ENCODE measurements around the gene KLHDC3.
"Not testable (repeated sequence)": the region's sequence is repeated elsewhere in the genome, so short reads cannot be mapped to it uniquely, and the experiment has no call there.

The KLHDC3 gene

DNA sequence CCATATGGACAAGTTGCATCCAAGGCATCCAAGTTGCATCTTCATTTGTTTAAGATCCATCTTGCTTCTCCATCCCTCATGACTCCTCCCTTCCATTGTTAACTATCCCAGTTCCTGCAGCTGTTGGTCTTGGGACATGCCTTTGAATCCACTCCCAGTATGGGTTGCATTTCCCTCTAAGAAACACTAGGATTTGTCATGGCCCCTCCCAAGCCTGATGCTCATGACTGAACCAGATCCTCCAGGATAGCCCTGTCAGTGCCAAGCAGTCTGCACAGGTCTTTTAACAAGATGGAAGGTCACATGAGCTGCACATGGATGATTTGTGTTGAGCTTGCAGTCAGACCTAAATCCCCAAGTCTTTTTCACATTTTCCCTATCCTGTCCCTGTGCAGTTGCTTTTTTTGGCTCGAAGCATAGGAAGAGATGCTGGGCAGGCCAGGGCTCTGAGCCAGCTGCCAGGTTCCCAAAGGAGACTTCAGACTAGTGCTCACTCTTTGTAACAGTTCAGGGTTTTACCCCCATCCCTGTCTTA is 25.5 kb upstream of the KLHDC3 start:
- DNase-seq = no peak
- H3K4me3 ChIP-seq (ENCODE audit: insufficient read depth, low read depth, low read length, poor library complexity, severe bottlenecking) = no peak overlapping the region
- H3K36me3 ChIP-seq (ENCODE audit: control insufficient read depth, insufficient read depth, low read length) = peaks cover 27% of the 10 kb centered on the region
- H3K27ac ChIP-seq (ENCODE audit: insufficient read depth, low read length, poor library complexity, severe bottlenecking) = no peak overlapping the region
- H3K27me3 ChIP-seq (replicated peaks; ENCODE audit: control insufficient read depth, insufficient read depth, low read length, poor library complexity, severe bottlenecking) = no peaks in the 10 kb centered on the region
- peaks cover 32% of the 10 kb centered on the region for H3K4me1 ChIP-seq (ENCODE audit: control insufficient read depth, insufficient read depth, low read length, poor library complexity, severe bottlenecking)
- no peaks in the 10 kb centered on the region for H3K9me3 ChIP-seq (ENCODE audit: control insufficient read depth, low read length)

DNA sequence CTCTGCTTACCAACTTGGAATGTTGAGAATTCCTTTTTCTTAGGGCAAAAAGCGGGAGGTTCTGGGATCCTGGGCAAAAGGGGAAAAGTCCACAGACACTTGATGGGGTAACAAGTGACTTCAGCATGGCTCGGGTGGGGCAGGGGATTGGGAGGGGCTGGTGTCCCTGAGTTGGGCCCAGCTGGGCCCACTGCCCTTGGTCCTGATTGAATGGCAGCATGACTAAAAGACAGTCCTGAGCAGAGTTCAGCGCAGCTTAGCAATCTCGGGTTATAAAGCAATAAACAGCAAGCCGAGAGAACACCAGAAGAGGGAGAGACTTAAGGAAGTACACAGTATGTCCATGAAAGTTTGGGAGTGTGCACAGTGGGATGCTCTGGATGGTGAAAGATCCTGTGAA is 24.1 kb upstream of the KLHDC3 start:
- Histone ChIP-seq H3K4me1 (ENCODE audit: control insufficient read depth, insufficient read depth, low read length, poor library complexity, severe bottlenecking) (peaks cover 27% of the 10 kb centered on the region), H3K27ac (ENCODE audit: insufficient read depth, low read length, poor library complexity, severe bottlenecking) (no peak overlapping the region), H3K9me3 (ENCODE audit: control insufficient read depth, low read length) (no peaks in the 10 kb centered on the region), H3K27me3 (replicated peaks; ENCODE audit: control insufficient read depth, insufficient read depth, low read length, poor library complexity, severe bottlenecking) (no peaks in the 10 kb centered on the region), H3K36me3 (ENCODE audit: control insufficient read depth, insufficient read depth, low read length) (peaks cover 31% of the 10 kb centered on the region), H3K4me3 (ENCODE audit: insufficient read depth, low read depth, low read length, poor library complexity, severe bottlenecking) (no peak overlapping the region)
- DNase-seq = no peak

DNA sequence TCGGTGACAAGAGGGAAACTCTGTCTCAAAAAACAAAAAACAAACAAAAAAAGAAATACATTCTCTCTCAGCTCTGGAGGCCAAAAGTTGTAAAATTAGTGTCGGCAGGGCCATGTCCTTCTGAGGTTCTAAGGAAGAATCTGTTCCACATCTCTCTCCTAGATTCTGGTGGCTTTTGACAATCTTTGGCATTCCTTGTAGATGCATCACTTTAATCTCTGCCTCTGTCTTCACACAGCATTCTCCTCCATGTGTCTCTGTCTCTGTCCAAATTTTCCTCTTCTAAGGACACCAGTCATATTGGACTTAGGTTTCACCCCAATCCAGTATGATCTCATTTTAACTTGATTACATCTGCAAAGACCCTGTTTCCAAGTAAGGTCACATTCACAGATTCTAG is 20.6 kb upstream of the KLHDC3 start:
- no peak for DNase-seq
- Histone ChIP-seq H3K4me1 (ENCODE audit: control insufficient read depth, insufficient read depth, low read length, poor library complexity, severe bottlenecking) (no peaks in the 10 kb centered on the region), H3K27me3 (replicated peaks; ENCODE audit: control insufficient read depth, insufficient read depth, low read length, poor library complexity, severe bottlenecking) (no peaks in the 10 kb centered on the region), H3K36me3 (ENCODE audit: control insufficient read depth, insufficient read depth, low read length) (peaks cover 31% of the 10 kb centered on the region), H3K9me3 (ENCODE audit: control insufficient read depth, low read length) (no peaks in the 10 kb centered on the region), H3K27ac (ENCODE audit: insufficient read depth, low read length, poor library complexity, severe bottlenecking) (no peak overlapping the region), H3K4me3 (ENCODE audit: insufficient read depth, low read depth, low read length, poor library complexity, severe bottlenecking) (no peak overlapping the region)

DNA sequence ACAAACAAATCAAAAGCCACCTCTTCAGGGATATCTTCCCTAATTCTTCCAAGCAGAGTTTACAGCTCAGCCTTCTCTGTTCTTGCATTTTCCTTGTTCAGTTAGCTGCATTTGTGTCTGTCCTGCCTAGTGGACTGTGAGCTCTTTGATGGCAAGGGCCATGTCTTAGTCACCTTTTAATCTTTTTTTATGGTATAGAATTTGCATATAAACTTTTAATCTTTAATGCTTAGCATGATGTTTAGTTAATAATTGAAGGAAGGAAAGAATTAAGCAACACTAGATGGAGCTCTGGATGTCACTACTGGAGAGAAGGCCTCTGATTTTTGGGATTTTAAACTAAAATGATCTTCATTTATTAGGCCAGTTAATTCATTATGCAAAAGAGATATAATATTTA is 17.5 kb upstream of the KLHDC3 start:
- DNase-seq = no peak
- Histone ChIP-seq H3K27me3 (replicated peaks; ENCODE audit: control insufficient read depth, insufficient read depth, low read length, poor library complexity, severe bottlenecking) (no peaks in the 10 kb centered on the region), H3K9me3 (ENCODE audit: control insufficient read depth, low read length) (no peaks in the 10 kb centered on the region), H3K4me1 (ENCODE audit: control insufficient read depth, insufficient read depth, low read length, poor library complexity, severe bottlenecking) (no peaks in the 10 kb centered on the region), H3K4me3 (ENCODE audit: insufficient read depth, low read depth, low read length, poor library complexity, severe bottlenecking) (no peak overlapping the region), H3K27ac (ENCODE audit: insufficient read depth, low read length, poor library complexity, severe bottlenecking) (no peak overlapping the region), H3K36me3 (ENCODE audit: control insufficient read depth, insufficient read depth, low read length) (peaks cover 11% of the 10 kb centered on the region)

DNA sequence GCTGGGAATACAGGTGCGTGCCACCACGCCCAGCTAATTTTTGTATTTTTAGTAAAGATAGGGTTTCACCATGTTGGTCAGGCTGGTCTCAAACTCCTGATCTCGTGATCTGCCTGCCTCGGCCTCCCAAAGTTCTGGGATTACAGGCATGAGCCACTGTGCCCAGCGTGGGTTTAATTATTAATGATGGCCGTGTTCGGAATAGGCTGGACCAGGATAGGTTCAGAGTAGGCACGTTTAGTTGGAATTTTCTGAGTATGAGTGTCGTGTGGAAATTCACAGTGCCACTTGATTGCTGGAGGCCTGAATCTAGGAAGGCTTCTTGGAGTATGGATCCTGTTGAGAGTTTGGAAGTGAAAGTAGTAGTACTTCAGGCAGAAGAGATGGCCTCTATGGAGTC is 15.8 kb upstream of the KLHDC3 start:
- not testable (repeated sequence) for DNase-seq; H3K36me3 ChIP-seq (ENCODE audit: control insufficient read depth, insufficient read depth, low read length); H3K27ac ChIP-seq (ENCODE audit: insufficient read depth, low read length, poor library complexity, severe bottlenecking); H3K27me3 ChIP-seq (replicated peaks; ENCODE audit: control insufficient read depth, insufficient read depth, low read length, poor library complexity, severe bottlenecking); H3K4me3 ChIP-seq (ENCODE audit: insufficient read depth, low read depth, low read length, poor library complexity, severe bottlenecking); H3K4me1 ChIP-seq (ENCODE audit: control insufficient read depth, insufficient read depth, low read length, poor library complexity, severe bottlenecking); H3K9me3 ChIP-seq (ENCODE audit: control insufficient read depth, low read length)

DNA sequence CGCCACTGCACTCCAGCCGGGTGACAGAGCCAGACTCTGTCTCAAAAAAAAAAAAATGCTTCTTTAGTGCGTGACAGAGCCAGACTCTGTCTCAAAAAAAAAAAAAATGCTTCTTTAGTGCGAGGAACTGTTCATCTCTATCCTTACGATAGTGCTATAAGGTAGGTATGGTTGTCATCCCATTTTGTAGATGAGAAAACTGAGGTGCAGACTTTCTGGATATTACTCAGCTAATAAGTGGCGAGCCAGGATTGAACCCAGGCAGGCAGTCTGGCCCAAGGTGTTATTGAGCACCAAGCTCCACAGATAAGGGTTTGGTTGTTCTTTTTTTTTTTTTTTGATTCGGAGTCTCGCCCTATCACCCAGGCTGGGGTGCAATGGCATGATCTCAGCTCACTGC is 12.2 kb upstream of the KLHDC3 start:
- H3K36me3 ChIP-seq (ENCODE audit: control insufficient read depth, insufficient read depth, low read length) = peaks cover 13% of the 10 kb centered on the region

DNA sequence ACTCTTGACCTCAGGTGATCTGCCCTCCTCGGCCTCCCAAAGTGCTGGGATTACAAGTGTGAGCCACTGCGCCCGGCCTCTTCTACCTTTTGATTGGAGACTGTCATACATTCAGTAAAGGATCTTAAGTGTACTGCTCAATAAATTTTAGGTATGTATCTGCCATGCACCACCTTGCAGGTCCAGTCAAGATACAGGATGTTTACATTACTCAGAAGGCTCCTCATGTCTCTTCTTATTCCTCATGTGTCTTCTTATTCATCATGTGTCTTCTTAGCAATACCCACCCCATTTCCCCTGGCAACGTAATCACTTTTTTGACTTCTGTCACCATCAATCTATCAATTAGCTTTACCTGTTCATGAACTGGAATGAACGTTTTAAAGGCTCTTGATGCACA is 8.2 kb upstream of the KLHDC3 start:
- H3K27ac ChIP-seq (ENCODE audit: insufficient read depth, low read length, poor library complexity, severe bottlenecking) = no peak overlapping the region

More for the DNA sequence above, 12.2 kb upstream of the KLHDC3 start:
- H3K27me3 ChIP-seq (replicated peaks; ENCODE audit: control insufficient read depth, insufficient read depth, low read length, poor library complexity, severe bottlenecking) = no peaks in the 10 kb centered on the region
- no peak overlapping the region for H3K27ac ChIP-seq (ENCODE audit: insufficient read depth, low read length, poor library complexity, severe bottlenecking)
- no peaks in the 10 kb centered on the region for H3K9me3 ChIP-seq (ENCODE audit: control insufficient read depth, low read length)
- H3K4me3 ChIP-seq (ENCODE audit: insufficient read depth, low read depth, low read length, poor library complexity, severe bottlenecking) = no peak overlapping the region
- H3K4me1 ChIP-seq (ENCODE audit: control insufficient read depth, insufficient read depth, low read length, poor library complexity, severe bottlenecking) = no peaks in the 10 kb centered on the region
- DNase-seq = no peak

DNA sequence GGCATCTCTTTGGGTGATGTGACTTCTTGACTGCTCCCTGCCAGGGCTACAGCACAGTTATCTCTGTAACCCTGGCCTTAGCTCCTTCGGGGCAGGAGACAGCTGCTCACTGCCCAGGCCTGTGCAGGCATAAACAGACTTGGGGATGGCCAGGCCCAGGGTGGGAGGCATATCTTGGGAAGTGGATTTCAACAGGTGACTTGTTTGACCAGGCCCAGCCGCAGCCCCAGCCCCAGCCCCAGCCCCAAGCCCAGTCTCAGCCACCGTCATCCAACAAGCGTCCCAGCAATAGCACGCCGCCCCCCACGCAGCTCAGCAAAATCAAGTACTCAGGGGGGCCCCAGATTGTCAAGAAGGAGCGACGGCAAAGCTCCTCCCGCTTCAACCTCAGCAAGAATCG is 7.8 kb upstream of the KLHDC3 start:
- Histone ChIP-seq H3K36me3 (ENCODE audit: control insufficient read depth, insufficient read depth, low read length) (peaks cover 52% of the 10 kb centered on the region), H3K27ac (ENCODE audit: insufficient read depth, low read length, poor library complexity, severe bottlenecking) (no peak overlapping the region)
- no peak for DNase-seq

More for the DNA sequence above, 8.2 kb upstream of the KLHDC3 start:
- H3K36me3 ChIP-seq (ENCODE audit: control insufficient read depth, insufficient read depth, low read length) = peaks cover 47% of the 10 kb centered on the region
- no peaks in the 10 kb centered on the region for H3K27me3 ChIP-seq (replicated peaks; ENCODE audit: control insufficient read depth, insufficient read depth, low read length, poor library complexity, severe bottlenecking)
- peaks cover 2% of the 10 kb centered on the region for H3K4me1 ChIP-seq (ENCODE audit: control insufficient read depth, insufficient read depth, low read length, poor library complexity, severe bottlenecking)
- DNase-seq = no peak
- no peaks in the 10 kb centered on the region for H3K9me3 ChIP-seq (ENCODE audit: control insufficient read depth, low read length)
- H3K4me3 ChIP-seq (ENCODE audit: insufficient read depth, low read depth, low read length, poor library complexity, severe bottlenecking) = no peak overlapping the region

DNA sequence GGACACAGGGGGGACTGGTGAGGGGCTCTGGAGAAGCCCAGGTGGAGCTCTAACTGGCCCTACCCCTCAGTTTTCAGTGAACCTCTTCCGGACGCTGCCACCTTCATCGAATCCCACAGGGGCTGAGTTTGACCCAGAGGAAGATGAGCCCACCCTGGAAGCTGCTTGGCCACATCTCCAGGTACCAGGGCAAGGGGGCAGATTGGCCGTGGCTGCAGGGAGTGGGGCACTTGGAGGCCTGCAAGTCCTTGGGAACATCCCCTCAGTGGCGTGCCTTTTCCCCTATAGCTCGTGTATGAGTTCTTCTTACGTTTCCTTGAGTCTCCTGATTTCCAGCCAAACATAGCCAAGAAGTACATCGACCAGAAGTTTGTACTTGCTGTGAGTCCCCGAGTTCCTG is 6.9 kb upstream of the KLHDC3 start:
- Histone ChIP-seq H3K27ac (ENCODE audit: insufficient read depth, low read length, poor library complexity, severe bottlenecking) (no peak overlapping the region), H3K27me3 (replicated peaks; ENCODE audit: control insufficient read depth, insufficient read depth, low read length, poor library complexity, severe bottlenecking) (no peaks in the 10 kb centered on the region), H3K4me3 (ENCODE audit: insufficient read depth, low read depth, low read length, poor library complexity, severe bottlenecking) (no peak overlapping the region), H3K9me3 (ENCODE audit: control insufficient read depth, low read length) (no peaks in the 10 kb centered on the region), H3K36me3 (ENCODE audit: control insufficient read depth, insufficient read depth, low read length) (peaks cover 60% of the 10 kb centered on the region), H3K4me1 (ENCODE audit: control insufficient read depth, insufficient read depth, low read length, poor library complexity, severe bottlenecking) (peaks cover 2% of the 10 kb centered on the region)
- DNase-seq = no peak

More for the DNA sequence above, 7.8 kb upstream of the KLHDC3 start:
- peaks cover 2% of the 10 kb centered on the region for H3K4me1 ChIP-seq (ENCODE audit: control insufficient read depth, insufficient read depth, low read length, poor library complexity, severe bottlenecking)
- H3K9me3 ChIP-seq (ENCODE audit: control insufficient read depth, low read length) = no peaks in the 10 kb centered on the region
- H3K27me3 ChIP-seq (replicated peaks; ENCODE audit: control insufficient read depth, insufficient read depth, low read length, poor library complexity, severe bottlenecking) = no peaks in the 10 kb centered on the region
- no peak overlapping the region for H3K4me3 ChIP-seq (ENCODE audit: insufficient read depth, low read depth, low read length, poor library complexity, severe bottlenecking)

DNA sequence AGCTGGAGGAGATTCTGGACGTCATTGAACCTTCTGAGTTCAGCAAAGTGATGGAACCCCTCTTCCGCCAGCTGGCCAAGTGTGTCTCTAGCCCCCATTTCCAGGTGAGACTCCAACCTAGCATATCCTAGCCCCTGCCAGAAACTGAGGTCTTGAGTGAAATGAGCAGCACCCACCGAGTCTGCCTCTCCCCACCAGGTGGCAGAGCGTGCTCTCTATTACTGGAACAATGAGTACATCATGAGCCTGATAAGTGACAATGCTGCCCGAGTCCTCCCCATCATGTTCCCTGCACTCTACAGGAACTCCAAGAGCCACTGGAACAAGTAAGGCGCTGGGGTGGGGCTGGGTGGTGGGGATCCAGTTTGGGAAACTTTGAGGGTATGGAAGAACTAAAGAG is 4.9 kb upstream of the KLHDC3 start:
- no peak overlapping the region for H3K27ac ChIP-seq (ENCODE audit: insufficient read depth, low read length, poor library complexity, severe bottlenecking)
- H3K36me3 ChIP-seq (ENCODE audit: control insufficient read depth, insufficient read depth, low read length) = peaks cover 62% of the 10 kb centered on the region
- DNase-seq = no peak
- H3K4me1 ChIP-seq (ENCODE audit: control insufficient read depth, insufficient read depth, low read length, poor library complexity, severe bottlenecking) = peaks cover 10% of the 10 kb centered on the region
- no peaks in the 10 kb centered on the region for H3K27me3 ChIP-seq (replicated peaks; ENCODE audit: control insufficient read depth, insufficient read depth, low read length, poor library complexity, severe bottlenecking)
- H3K9me3 ChIP-seq (ENCODE audit: control insufficient read depth, low read length) = no peaks in the 10 kb centered on the region
- no peak overlapping the region for H3K4me3 ChIP-seq (ENCODE audit: insufficient read depth, low read depth, low read length, poor library complexity, severe bottlenecking)
